ENCODE results near the gene BCAS3.
"Not testable (repeated sequence)": the region's sequence is repeated elsewhere in the genome, so short reads cannot be mapped to it uniquely, and the experiment has no call there.

BCAS3 gene

GRCh38 chr17:61017317-61018006 lies 339.8 kb downstream of the BCAS3 start:
- no peak for DNase-seq

GRCh38 chr17:61018938-61019337 lies 341.3 kb downstream of the BCAS3 start:
- no peak for DNase-seq

- no peak for DNase-seq
Measured at GRCh38 chr17:61023996-61024395, 346.3 kb downstream of the BCAS3 start.

GRCh38 chr17:61026818-61027217 lies 349.2 kb downstream of the BCAS3 start:
- no peak for DNase-seq

- no peak for DNase-seq
Measured at GRCh38 chr17:61029181-61029580, 351.5 kb downstream of the BCAS3 start.

GRCh38 chr17:61040666-61041065 lies 363.0 kb downstream of the BCAS3 start:
- DNase-seq = no peak

- not testable (repeated sequence) for DNase-seq
Measured at GRCh38 chr17:61042348-61042747, 364.7 kb downstream of the BCAS3 start.

- no peak for DNase-seq
Measured at GRCh38 chr17:61047515-61047914, 369.9 kb downstream of the BCAS3 start.

GRCh38 chr17:61048376-61049106 lies 370.9 kb downstream of the BCAS3 start:
- DNase-seq = no peak

- no peak for DNase-seq
Measured at GRCh38 chr17:61053469-61053868, 375.8 kb downstream of the BCAS3 start.

GRCh38 chr17:61054436-61054835 lies 376.8 kb downstream of the BCAS3 start:
- DNase-seq = no peak

GRCh38 chr17:61057257-61057656 lies 379.6 kb downstream of the BCAS3 start:
- no peak for DNase-seq

- no peak for DNase-seq
Measured at GRCh38 chr17:61058066-61058465, 380.4 kb downstream of the BCAS3 start.

GRCh38 chr17:61063528-61063927 lies 385.9 kb downstream of the BCAS3 start:
- no peak for DNase-seq

GRCh38 chr17:61064087-61064951 lies 386.7 kb downstream of the BCAS3 start:
- DNase-seq = no peak

GRCh38 chr17:61065263-61065773 lies 387.7 kb downstream of the BCAS3 start:
- DNase-seq = no peak

GRCh38 chr17:61066062-61066461 lies 388.4 kb downstream of the BCAS3 start:
- no peak for DNase-seq

GRCh38 chr17:61070649-61071048 lies 393.0 kb downstream of the BCAS3 start:
- DNase-seq = no peak

GRCh38 chr17:61072648-61073047 lies 395.0 kb downstream of the BCAS3 start:
- DNase-seq = no peak

- DNase-seq = no peak
Measured at GRCh38 chr17:61073131-61073530, 395.5 kb downstream of the BCAS3 start.

- no peak for DNase-seq
Measured at GRCh38 chr17:61073799-61074513, 396.3 kb downstream of the BCAS3 start.

GRCh38 chr17:61075988-61076387 lies 398.3 kb downstream of the BCAS3 start:
- DNase-seq = no peak

- DNase-seq = no peak
Measured at GRCh38 chr17:61076621-61077031, 399.0 kb downstream of the BCAS3 start.
